HG03196 (cell line): ENCODE measurements around the gene SSR3.
"Not testable (repeated sequence)": the region's sequence is repeated elsewhere in the genome, so short reads cannot be mapped to it uniquely, and the experiment has no call there.

Source experiments
- ATAC-seq: cut with Tn5 transposase; IDR thresholded peaks from one replicate; pipeline ENCODE4 v1.9.1; 2021; ENCODE audit not compliant: unreplicated experiment

The SSR3 gene

GRCh38 chr3:156576651-156577348 lies 21.9 kb upstream of the SSR3 start:
- no peak for ATAC-seq

- ATAC-seq = no peak
These were observed 21.1 kb upstream of the SSR3 start for GRCh38 chr3:156576051-156576450.

- ATAC-seq = no peak
These were observed 20.7 kb upstream of the SSR3 start for GRCh38 chr3:156575641-156576040.

- ATAC-seq = not testable (repeated sequence)
These were observed 15.0 kb upstream of the SSR3 start for GRCh38 chr3:156569881-156570280.

GRCh38 chr3:156569016-156569415 lies 14.1 kb upstream of the SSR3 start:
- not testable (repeated sequence) for ATAC-seq

GRCh38 chr3:156563900-156564682 lies 9.2 kb upstream of the SSR3 start:
- ATAC-seq = no peak

GRCh38 chr3:156562486-156562885 lies 7.6 kb upstream of the SSR3 start:
- ATAC-seq = not testable (repeated sequence)

- no peak for ATAC-seq
These were observed 6.6 kb upstream of the SSR3 start for GRCh38 chr3:156561533-156561932.

GRCh38 chr3:156559321-156559720 lies 4.4 kb upstream of the SSR3 start:
- ATAC-seq = no peak

- ATAC-seq = no peak
These were observed 3.5 kb upstream of the SSR3 start for GRCh38 chr3:156558389-156558788.

- no peak for ATAC-seq
These were observed 439 bp downstream of the SSR3 start for GRCh38 chr3:156554515-156554841.

GRCh38 chr3:156553705-156554356 lies 1.1 kb downstream of the SSR3 start:
- no peak for ATAC-seq

GRCh38 chr3:156552973-156553372 lies 1.9 kb downstream of the SSR3 start:
- ATAC-seq = no peak

GRCh38 chr3:156551746-156552145 lies 3.2 kb downstream of the SSR3 start:
- ATAC-seq = no peak

- ATAC-seq = no peak
These were observed 3.7 kb downstream of the SSR3 start for GRCh38 chr3:156551261-156551660.

GRCh38 chr3:156548902-156549301 lies 6.0 kb downstream of the SSR3 start:
- no peak for ATAC-seq

GRCh38 chr3:156548041-156548687 lies 6.8 kb downstream of the SSR3 start:
- no peak for ATAC-seq

GRCh38 chr3:156547637-156548036 lies 7.3 kb downstream of the SSR3 start:
- ATAC-seq = no peak

- no peak for ATAC-seq
These were observed 11.8 kb downstream of the SSR3 start for GRCh38 chr3:156543043-156543555.

- no peak for ATAC-seq
These were observed 12.5 kb downstream of the SSR3 start for GRCh38 chr3:156542101-156543042.
